ENCODE measurements around the gene ATP11A. TPM values are rescaled to one million over a fixed set of nuclear protein-coding genes. Genes with fewer than 3 reads are reported as not detected.

ATP11A gene
- total and polyA plus RNA-seq, 9 donors = 6.6 to 72.7 (median 34.9) TPM

GRCh38 chr13:112765731-112766130, 75.9 kb downstream of the ATP11A start:
- Histone ChIP-seq H3K9me3 (no peaks in the 10 kb centered on the region), H3K4me3 (no peak overlapping the region), H3K27ac (no peak overlapping the region), H3K4me1 (ENCODE audit: insufficient read depth) (no peaks in the 10 kb centered on the region), H3K36me3 (no peaks in the 10 kb centered on the region), H3K27me3 (no peaks in the 10 kb centered on the region)
- DNase-seq = no peak
- TF ChIP-seq POLR2A (IDR thresholded peaks at IDR 0.05) = no peak
- no peak for TF ChIP-seq CTCF (IDR thresholded peaks at IDR 0.05)
- no peak for TF ChIP-seq EP300 (IDR thresholded peaks at IDR 0.05)
- intact Hi-C loops (cut with DNase I) = no loop called here
- 91 to 94% (median 94%) methylated on average over 24 of the region's 24 CpGs for WGBS, 3 donors

GRCh38 chr13:112766336-112766735, 76.5 kb downstream of the ATP11A start:
- no peak overlapping the region for H3K4me3 ChIP-seq
- no peaks in the 10 kb centered on the region for H3K4me1 ChIP-seq (ENCODE audit: insufficient read depth)
- intact Hi-C loops (cut with DNase I) = no loop called here
- no peaks in the 10 kb centered on the region for H3K9me3 ChIP-seq
- TF ChIP-seq EP300 (IDR thresholded peaks at IDR 0.05) (no peak), CTCF (IDR thresholded peaks at IDR 0.05) (no peak), POLR2A (IDR thresholded peaks at IDR 0.05) (no peak)
- 90 to 97% (median 91%) methylated on average over 6 of the region's 6 CpGs for WGBS, 3 donors
- DNase-seq = no peak
- H3K36me3 ChIP-seq = no peaks in the 10 kb centered on the region
- no peaks in the 10 kb centered on the region for H3K27me3 ChIP-seq
- no peak overlapping the region for H3K27ac ChIP-seq

- Histone ChIP-seq H3K36me3 (no peaks in the 10 kb centered on the region), H3K27me3 (no peaks in the 10 kb centered on the region), H3K4me1 (ENCODE audit: insufficient read depth) (no peaks in the 10 kb centered on the region), H3K27ac (no peak overlapping the region), H3K9me3 (no peaks in the 10 kb centered on the region), H3K4me3 (no peak overlapping the region)
- no peak for DNase-seq
- intact Hi-C loops (cut with DNase I) = no loop called here
- WGBS, 3 donors = 91 to 95% (median 93%) methylated on average over 34 of the region's 34 CpGs
- TF ChIP-seq CTCF (IDR thresholded peaks at IDR 0.05) (no peak), POLR2A (IDR thresholded peaks at IDR 0.05) (no peak), EP300 (IDR thresholded peaks at IDR 0.05) (no peak)
Measured at GRCh38 chr13:112767506-112768471, 78.0 kb downstream of the ATP11A start.

- Histone ChIP-seq H3K4me1 (ENCODE audit: insufficient read depth) (no peaks in the 10 kb centered on the region), H3K36me3 (no peaks in the 10 kb centered on the region), H3K27me3 (no peaks in the 10 kb centered on the region), H3K27ac (no peak overlapping the region), H3K9me3 (no peaks in the 10 kb centered on the region), H3K4me3 (no peak overlapping the region)
- WGBS, 3 donors = 87 to 92% (median 91%) methylated on average over 25 of the region's 25 CpGs
- intact Hi-C loops (cut with DNase I) = no loop called here
- no peak for TF ChIP-seq POLR2A (IDR thresholded peaks at IDR 0.05)
- DNase-seq = no peak
Measured at GRCh38 chr13:112768795-112769481, 79.1 kb downstream of the ATP11A start.
